Heart left ventricle (tissue), 16 donors: Measurements from ENCODE around the gene POLR1G. TPM values are rescaled to one million over a fixed set of nuclear protein-coding genes. Genes with fewer than 3 reads are reported as not detected.

Source experiments
- ATAC-seq, 4 donors: fragments of 200-7000 bp; cut with Tn5 transposase; one replicate each; pipeline ENCODE4 v1.9.1; 2020 to 2022; ENCODE audit warnings: moderate library complexity in 4 of 4, mild to moderate bottlenecking in 3 of 4, moderate number of reproducible peaks in 1 of 4
- DNase-seq, 5 donors: peaks; one replicate each; pipeline ENCODE4 v3.0.0-alpha.2; 2020
- H3K27ac ChIP-seq, 12 donors: fragments of 200-600 bp; sonication (generic) in 4 of 12; one replicate each; pipeline versions ENCODE4 v1.5.0 to v1.8.0; 2016 to 2022; ENCODE audit warnings: mild to moderate bottlenecking in 2 of 12
- H3K27me3 ChIP-seq, 9 donors: fragments of 200-600 bp; sonication (generic) in 2 of 9; one replicate each; pipeline versions ENCODE4 v1.5.1 to v1.8.0; 2016 to 2022; ENCODE audit warnings: mild to moderate bottlenecking in 3 of 9
- H3K36me3 ChIP-seq, 9 donors: fragments of 200-600 bp; sonication (generic) in 2 of 9; one replicate each; pipeline versions ENCODE4 v1.5.0 to v1.8.0; 2018 to 2022; ENCODE audit warnings: mild to moderate bottlenecking in 2 of 9
- H3K4me1 ChIP-seq, 12 donors: fragments of 200-600 bp; sonication (generic) in 4 of 12; one replicate each; pipeline versions ENCODE4 v1.5.0 to v1.8.0; 2016 to 2022; ENCODE audit warnings: mild to moderate bottlenecking in 3 of 12
- H3K4me3 ChIP-seq, 12 donors: fragments of 200-600 bp; sonication (generic) in 4 of 12; one replicate each; pipeline versions ENCODE4 v1.5.0 to v1.8.0; 2017 to 2022; ENCODE audit warnings: mild to moderate bottlenecking in 9 of 12, moderate library complexity in 4 of 12
- H3K9me3 ChIP-seq, 12 donors: fragments of 200-600 bp; sonication (generic) in 4 of 12; one replicate each; pipeline versions ENCODE4 v1.5.0 to v1.8.0; 2016 to 2022; ENCODE audit warnings: mild to moderate bottlenecking in 1 of 12
- POLR2A ChIP-seq, 2 donors: fragments of 450-650 bp; IDR thresholded peaks; one replicate each; pipeline ENCODE4 v1.6.1; 2017; ENCODE audit warnings: antibody characterized with exemption in 2 of 2, mild to moderate bottlenecking in 2 of 2, moderate library complexity in 2 of 2
- WGBS, 4 donors: extraction: QIAGEN DNeasy Blood & Tissue Kit in 2 of 4; methylation state at CpG; one replicate each; pipeline versions ENCODE4 v1.1.5 to v1.1.7; 2013 to 2018; 5-methylcytosine and 5-hydroxymethylcytosine counted together
- intact Hi-C, 10 donors: fragments of 100-400 bp; cut with DNase I; formaldehyde crosslinking; loops; one replicate each; pipeline versions ENCODE4 v1.11.1 to v1.14.2; 2022
- long read RNA-seq, 3 donors: library from polyadenylated mRNA; unstranded; transcript quantifications; one replicate each; pipeline ENCODE4 v2.0.0, GENCODE V29; 2020 to 2021
- polyA plus RNA-seq, 2 donors: library from polyadenylated mRNA; stranded (reverse); fragments of 200-250 nt; gene quantifications; one replicate each; pipeline ENCODE4 v1.2.3, GENCODE V29; 2013
- total RNA-seq, 9 donors: library from RNA; depleted of rRNA in 2 of 9; stranded (reverse); fragments of >200 nt in 2 of 9; fragmentation: NEBNext Ultra II Directional in 3 of 9; extraction: Animal tissue kit (Norgen Biotek cat#: 25700) in 3 of 9; gene quantifications; one replicate each; pipeline versions ENCODE4 v1.1.0 to v1.2.4, GENCODE V29; 2016 to 2023
- TF ChIP-seq, protein P1 (sequence below), 12 donors: fragments of 200-600 bp; sonication (generic) in 4 of 12; IDR thresholded peaks; one replicate each; pipeline versions ENCODE4 v1.5.0 to v1.8.0; 2018 to 2022; ENCODE audit warnings: antibody characterized with exemption in 12 of 12, mild to moderate bottlenecking in 5 of 12
- donor health status: ischemic (EF 13 %, LVEDD 7.1; RV severe dilation, severe dysfunction).
- donor health status: healthy with polysubstance abuse.
- donor health status: DM: no; HTN: yes; CAD: no.
- donor health status: DM: no; HTN: no; CAD: no.
- donor health status: ischemic (EF 25% LVEDD 6.9; RV normal size, moderate dysfunction).
- donor health status: ischemic (EF 25% LVEDD 5.7; RV mildly dilated, moderate dysfunction).
- donor health status: healthy.
- donor health status: DM: yes; HTN: yes; CAD: no.
- donor health status: ischemic (EF 35%, LVEDD 5.7; RV mildly dilated, moderate dysfunction).
- donor health status: nonischemic (EF 11% LVEDD 7.7; RV severe dilation, severe dysfunction).
- donor health status: DM: yes; HTN: yes; CAD: no.
- donor health status: PGD.
- donor health status: ischemic (EF 29% LVEDD 5.4; RV normal size, mild dysfunction).
- donor health status: nonischemic (EF 23%, LVEDD 6.1; RV moderate dilation, normal function).

Gene POLR1G
- total RNA-seq (10 to 100 TPM in 1 of 9 donors, 1 to 10 TPM in 8; 4.4 to 10.6 (median 6.9) TPM), polyA plus RNA-seq (1 to 10 TPM; 6.7 to 8.5 TPM)
- long read RNA-seq, donor 1, partial matches to known transcripts: 0 of 9 reads
- long read RNA-seq, donor 1, other reads (novel, unspliced or antisense): 5 of 9 reads
- long read RNA-seq, donor 2, transcript CD3EAP-201 (3 exons, 3,286 nt): major isoform, 7 of 13 reads
- long read RNA-seq, donor 2, partial matches to known transcripts: 0 of 13 reads
- long read RNA-seq, donor 2, other reads (novel, unspliced or antisense): 2 of 13 reads
- long read RNA-seq, donor 3, partial matches to known transcripts: 0 of 12 reads
- long read RNA-seq, donor 3, other reads (novel, unspliced or antisense): 6 of 12 reads

GRCh38 chr19:45406226-45407090 is at the start of gene POLR1G:
POLR1G (plus strand) TSS chr19:45406644; CDS start chr19:45406697, 53 bp downstream.
- peak in 1 of 2 donors; percentile 14 for TF ChIP-seq POLR2A (IDR thresholded peaks at IDR 0.05)
- TF ChIP-seq, protein P1, sequence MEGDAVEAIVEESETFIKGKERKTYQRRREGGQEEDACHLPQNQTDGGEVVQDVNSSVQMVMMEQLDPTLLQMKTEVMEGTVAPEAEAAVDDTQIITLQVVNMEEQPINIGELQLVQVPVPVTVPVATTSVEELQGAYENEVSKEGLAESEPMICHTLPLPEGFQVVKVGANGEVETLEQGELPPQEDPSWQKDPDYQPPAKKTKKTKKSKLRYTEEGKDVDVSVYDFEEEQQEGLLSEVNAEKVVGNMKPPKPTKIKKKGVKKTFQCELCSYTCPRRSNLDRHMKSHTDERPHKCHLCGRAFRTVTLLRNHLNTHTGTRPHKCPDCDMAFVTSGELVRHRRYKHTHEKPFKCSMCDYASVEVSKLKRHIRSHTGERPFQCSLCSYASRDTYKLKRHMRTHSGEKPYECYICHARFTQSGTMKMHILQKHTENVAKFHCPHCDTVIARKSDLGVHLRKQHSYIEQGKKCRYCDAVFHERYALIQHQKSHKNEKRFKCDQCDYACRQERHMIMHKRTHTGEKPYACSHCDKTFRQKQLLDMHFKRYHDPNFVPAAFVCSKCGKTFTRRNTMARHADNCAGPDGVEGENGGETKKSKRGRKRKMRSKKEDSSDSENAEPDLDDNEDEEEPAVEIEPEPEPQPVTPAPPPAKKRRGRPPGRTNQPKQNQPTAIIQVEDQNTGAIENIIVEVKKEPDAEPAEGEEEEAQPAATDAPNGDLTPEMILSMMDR (IDR thresholded peaks at IDR 0.05): no peak
- ATAC-seq: peak; percentile 50 to 65 (median 60)
- intact Hi-C loops: loop anchor here in 4 of 10 donors (2.0 to 10.0 kb wide), 2 partner anchors 16 to 358 kb away; partner anchors contain the start of genes ERCC1 (in 3 of the 4) and SIX5 (in 1 of the 4)
- peak; percentile 81 to 87 (median 83) for DNase-seq
- Histone ChIP-seq H3K9me3 (no peaks in the 10 kb centered on the region), H3K4me1 (peaks cover 0 to 65% (median 38%) of the 10 kb centered on the region in 12 donors), H3K27me3 (peaks cover 0 to 19% (median 0%) of the 10 kb centered on the region in 9 donors), H3K36me3 (peaks cover 0 to 20% (median 0%) of the 10 kb centered on the region in 9 donors), H3K4me3 (peak within 1 kb of the TSS; percentile 47 to 86 (median 70)), H3K27ac (peak within 1 kb of the TSS; percentile 87 to 97 (median 93))
- 0% methylated on average over 50 to 51 of the region's 51 CpGs for WGBS, 4 donors

DNA sequence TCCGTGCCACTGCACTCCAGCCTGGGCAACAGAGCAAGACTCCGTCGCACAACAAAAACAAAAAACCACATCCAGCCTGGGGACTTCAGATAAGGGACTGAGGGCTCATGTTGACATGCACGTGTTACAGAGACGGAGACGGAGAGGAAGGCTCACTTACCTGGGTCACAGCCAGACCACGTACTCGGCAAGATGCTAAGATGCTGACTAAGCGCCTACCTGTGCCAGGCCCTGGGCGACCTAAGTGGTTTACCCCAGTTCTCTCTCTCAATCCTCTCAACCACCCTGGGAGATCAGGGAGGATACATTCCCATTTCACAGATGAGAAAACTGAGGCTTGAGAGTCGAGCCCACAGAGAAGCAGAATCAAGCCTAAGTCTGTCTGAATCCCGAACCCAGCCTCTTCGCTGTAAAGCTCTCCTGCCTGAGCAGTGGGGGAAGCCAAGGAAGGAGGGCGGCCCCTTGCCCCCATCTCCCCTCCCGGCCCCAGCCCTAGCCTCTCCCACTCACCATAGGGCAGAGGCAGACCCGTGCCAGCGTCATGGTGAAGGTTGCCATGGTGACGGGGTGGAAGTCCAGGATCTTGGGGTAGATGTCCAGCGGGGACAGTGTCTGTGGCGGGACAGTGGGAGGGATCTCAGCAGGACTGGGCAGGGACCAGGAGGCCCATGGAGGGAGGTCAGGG is 49.5 kb upstream of the POLR1G start:
- TF ChIP-seq POLR2A (IDR thresholded peaks at IDR 0.05): no peak
- TF ChIP-seq, protein P1 (IDR thresholded peaks at IDR 0.05): no peak
- Histone ChIP-seq H3K9me3 (no peaks in the 10 kb centered on the region), H3K4me1 (no peaks in the 10 kb centered on the region), H3K36me3 (peaks cover 0 to 66% (median 30%) of the 10 kb centered on the region in 9 donors), H3K4me3 (no peak overlapping the region), H3K27me3 (no peaks in the 10 kb centered on the region), H3K27ac (no peak overlapping the region)
- intact Hi-C loops: no loop called here
- WGBS, 4 donors: 91 to 94% (median 92%) methylated on average over 13 to 20 of the region's 20 CpGs
- DNase-seq (no peak), ATAC-seq (no peak)

GRCh38 chr19:45357445-45357783 is 49.0 kb upstream of the POLR1G start:
- H3K27ac ChIP-seq: no peak overlapping the region
- ATAC-seq (no peak), DNase-seq (no peak)
- TF ChIP-seq, protein P1 (IDR thresholded peaks at IDR 0.05): no peak
- no peak for TF ChIP-seq POLR2A (IDR thresholded peaks at IDR 0.05)
- WGBS, 4 donors: 88 to 96% (median 94%) methylated on average over 11 of the region's 11 CpGs
- intact Hi-C loops: no loop called here
- no peak overlapping the region for H3K4me3 ChIP-seq
- H3K27me3 ChIP-seq: no peaks in the 10 kb centered on the region
- no peaks in the 10 kb centered on the region for H3K4me1 ChIP-seq
- H3K9me3 ChIP-seq: no peaks in the 10 kb centered on the region
- peaks cover 0 to 64% (median 25%) of the 10 kb centered on the region in 9 donors for H3K36me3 ChIP-seq
